Measurements from ENCODE around the gene SOX1. TPM values are rescaled to one million over a fixed set of nuclear protein-coding genes. Genes with fewer than 3 reads are reported as not detected.

SOX1 gene
- total and polyA plus RNA-seq, 10 of the 15 experiments (the other 5 are each of a cell fraction or from before 2014, with no cell fraction given), result not detected

DNA sequence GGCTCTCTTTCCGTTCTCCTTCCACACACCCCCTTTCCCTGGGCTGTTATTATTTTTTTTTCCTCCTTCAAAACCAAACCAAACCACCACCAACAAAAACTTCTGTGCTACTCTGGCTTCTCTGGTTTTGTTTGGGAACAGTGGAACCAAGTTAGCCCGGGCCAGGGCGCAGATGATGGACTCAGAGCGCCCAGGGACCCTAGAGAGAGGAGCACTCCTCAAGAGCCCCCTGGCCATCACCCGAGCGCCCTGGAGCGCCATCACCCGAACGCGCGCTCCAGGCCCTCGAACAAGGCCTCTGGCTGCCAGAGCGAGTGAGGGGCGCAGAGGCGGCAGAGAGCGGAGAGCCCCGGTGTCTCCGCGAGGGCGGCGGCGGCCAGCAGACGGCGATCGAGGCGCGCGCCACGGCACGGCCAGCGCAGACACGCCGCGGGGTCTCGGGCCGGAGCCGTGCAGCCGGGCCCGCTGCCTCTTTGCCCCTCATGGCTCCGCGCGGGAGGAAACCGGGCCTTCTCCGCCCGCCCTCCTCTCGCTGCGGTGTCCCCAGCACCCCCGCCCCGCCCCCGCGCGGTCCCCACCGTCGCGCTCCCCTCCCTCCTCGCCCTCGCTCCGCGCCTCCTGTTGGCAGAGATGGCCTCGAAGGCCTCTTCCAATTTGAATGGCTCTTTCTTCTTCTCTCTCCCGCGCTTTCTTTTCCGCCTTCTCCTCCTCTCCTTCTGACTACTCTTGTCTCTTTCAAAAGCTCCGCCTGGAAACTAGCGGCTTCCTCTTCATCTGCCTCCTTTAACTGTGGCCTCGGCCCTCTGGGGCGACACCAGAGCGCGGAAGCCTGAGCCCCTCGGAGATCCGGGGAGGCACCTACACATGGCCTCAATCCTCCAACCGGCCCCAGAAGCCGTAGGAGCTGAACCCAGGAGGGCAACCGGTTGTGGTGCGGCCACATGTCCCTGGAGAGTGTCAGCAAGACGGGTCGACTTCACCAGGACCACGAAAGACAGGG is 4.1 kb upstream of the SOX1 start:
- no peak overlapping the region for H2AFZ ChIP-seq (ENCODE audit: control insufficient read depth, low read depth, low read length)
- no TSS peak for BruUV-seq (replicated peaks)
- ChIA-PET POLR2A (interaction anchor here (0.6 kb wide), 1 partner anchor 870 kb away, joined by 3 read pairs; no protein-coding TSS in a partner anchor), SMC1A (ENCODE audit: uncharacterized antibody, unreplicated experiment) (no interaction called here), RAD21 (ENCODE audit: unreplicated experiment) (no interaction called here), CTCF (no interaction called here)
- H4K20me1 ChIP-seq (ENCODE audit: control insufficient read depth, insufficient read depth), result no peaks in the 10 kb centered on the region
- no peak for TF ChIP-seq NFXL1 (IDR thresholded peaks at IDR 0.05; ENCODE audit: borderline replicate concordance)
- H3K79me2 ChIP-seq (ENCODE audit: control insufficient read depth, insufficient read depth, low read length), result no peaks in the 10 kb centered on the region
- no peaks in the 10 kb centered on the region for H3K36me3 ChIP-seq (ENCODE audit: control insufficient read depth in 2 of 2, insufficient read depth in 2 of 2, low read length in 1 of 2)
- WGBS (ENCODE audit: insufficient coverage, insufficient replicate concordance, low lambda C conversion rate, missing lambda C conversion rate), result 58% methylated on average over 31 of the region's 78 CpGs
- H3K4me2 ChIP-seq (ENCODE audit: control insufficient read depth, insufficient read depth), result no peak overlapping the region
- no peak overlapping the region for H3K27ac ChIP-seq (ENCODE audit: control insufficient read depth, insufficient read depth)
- ATAC-seq (no peak), FAIRE-seq (no peak), DNase-seq (ENCODE audit: low read depth, low spot score) (no peak)
- no peaks in the 10 kb centered on the region; the same call in 2 of the 3 replicates for H3K9me3 ChIP-seq (replicated peaks; ENCODE audit: control insufficient read depth, insufficient read depth, low read length)
- no peaks in the 10 kb centered on the region for H3K4me1 ChIP-seq (ENCODE audit: control insufficient read depth, insufficient read depth, low read length)
- H3K4me3 ChIP-seq, result no peak overlapping the region
- H3K9ac ChIP-seq (ENCODE audit: control insufficient read depth, insufficient read depth, low read length), result no peak overlapping the region
- intact Hi-C loops (cut with micrococcal nuclease; ENCODE audit: unreplicated experiment) (no loop called here), in situ Hi-C loops (cut with MboI) (no loop called here)
- H3K27me3 ChIP-seq (replicated peaks in 1 of 2; ENCODE audit: control insufficient read depth in 2 of 2, insufficient read depth in 2 of 2, low read length in 1 of 2), result no peaks in the 10 kb centered on the region; a peak in 1 of 4 replicates

DNA sequence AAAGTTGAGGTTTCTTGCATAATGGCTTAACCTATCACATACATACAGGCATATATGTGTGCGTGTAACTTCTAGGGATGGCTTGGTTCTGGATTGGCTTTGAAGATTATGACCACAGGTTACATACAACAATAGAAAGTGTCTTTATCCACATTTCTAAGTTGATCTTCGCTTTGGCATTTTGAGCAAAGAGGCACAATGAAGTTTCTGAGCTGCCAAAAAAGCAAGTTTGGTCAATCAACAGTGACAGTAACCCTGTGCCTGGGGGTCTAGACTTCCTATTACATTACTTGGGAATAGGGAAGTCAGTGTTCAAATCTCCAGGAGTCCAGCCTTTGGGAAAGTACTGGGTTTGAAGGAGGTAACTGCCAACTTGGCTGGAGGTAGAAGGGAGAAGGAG is 3.1 kb upstream of the SOX1 start:
- Histone ChIP-seq H3K79me2 (ENCODE audit: control insufficient read depth, insufficient read depth, low read length) (no peaks in the 10 kb centered on the region), H3K4me1 (ENCODE audit: control insufficient read depth, insufficient read depth, low read length) (no peaks in the 10 kb centered on the region), H3K36me3 (ENCODE audit: control insufficient read depth in 2 of 2, insufficient read depth in 2 of 2, low read length in 1 of 2) (no peaks in the 10 kb centered on the region), H2AFZ (ENCODE audit: control insufficient read depth, low read depth, low read length) (no peak overlapping the region), H3K4me2 (ENCODE audit: control insufficient read depth, insufficient read depth) (no peak overlapping the region), H3K9ac (ENCODE audit: control insufficient read depth, insufficient read depth, low read length) (no peak overlapping the region), H3K27me3 (replicated peaks in 1 of 2; ENCODE audit: control insufficient read depth in 2 of 2, insufficient read depth in 2 of 2, low read length in 1 of 2) (no peaks in the 10 kb centered on the region; a peak in 1 of 4 replicates), H4K20me1 (ENCODE audit: control insufficient read depth, insufficient read depth) (no peaks in the 10 kb centered on the region), H3K9me3 (replicated peaks; ENCODE audit: control insufficient read depth, insufficient read depth, low read length) (no peaks in the 10 kb centered on the region; the same call in 2 of the 3 replicates), H3K27ac (ENCODE audit: control insufficient read depth, insufficient read depth) (no peak overlapping the region), H3K4me3 (no peak overlapping the region)
- SMC1A ChIA-PET (ENCODE audit: uncharacterized antibody, unreplicated experiment), result no interaction called here
- no peak for FAIRE-seq
- CTCF ChIA-PET, result no interaction called here
- in situ Hi-C loops (cut with MboI), result no loop called here
- POLR2A ChIA-PET, result no interaction called here
- DNase-seq (ENCODE audit: low read depth, low spot score), result no peak
- WGBS (ENCODE audit: insufficient coverage, insufficient replicate concordance, low lambda C conversion rate, missing lambda C conversion rate), result 29% methylated on average over 2 of the region's 2 CpGs
- RAD21 ChIA-PET (ENCODE audit: unreplicated experiment), result no interaction called here
- ATAC-seq, result no peak
- intact Hi-C loops (cut with micrococcal nuclease; ENCODE audit: unreplicated experiment), result no loop called here
- BruUV-seq (replicated peaks), result no TSS peak
- TF ChIP-seq, protein P1, sequence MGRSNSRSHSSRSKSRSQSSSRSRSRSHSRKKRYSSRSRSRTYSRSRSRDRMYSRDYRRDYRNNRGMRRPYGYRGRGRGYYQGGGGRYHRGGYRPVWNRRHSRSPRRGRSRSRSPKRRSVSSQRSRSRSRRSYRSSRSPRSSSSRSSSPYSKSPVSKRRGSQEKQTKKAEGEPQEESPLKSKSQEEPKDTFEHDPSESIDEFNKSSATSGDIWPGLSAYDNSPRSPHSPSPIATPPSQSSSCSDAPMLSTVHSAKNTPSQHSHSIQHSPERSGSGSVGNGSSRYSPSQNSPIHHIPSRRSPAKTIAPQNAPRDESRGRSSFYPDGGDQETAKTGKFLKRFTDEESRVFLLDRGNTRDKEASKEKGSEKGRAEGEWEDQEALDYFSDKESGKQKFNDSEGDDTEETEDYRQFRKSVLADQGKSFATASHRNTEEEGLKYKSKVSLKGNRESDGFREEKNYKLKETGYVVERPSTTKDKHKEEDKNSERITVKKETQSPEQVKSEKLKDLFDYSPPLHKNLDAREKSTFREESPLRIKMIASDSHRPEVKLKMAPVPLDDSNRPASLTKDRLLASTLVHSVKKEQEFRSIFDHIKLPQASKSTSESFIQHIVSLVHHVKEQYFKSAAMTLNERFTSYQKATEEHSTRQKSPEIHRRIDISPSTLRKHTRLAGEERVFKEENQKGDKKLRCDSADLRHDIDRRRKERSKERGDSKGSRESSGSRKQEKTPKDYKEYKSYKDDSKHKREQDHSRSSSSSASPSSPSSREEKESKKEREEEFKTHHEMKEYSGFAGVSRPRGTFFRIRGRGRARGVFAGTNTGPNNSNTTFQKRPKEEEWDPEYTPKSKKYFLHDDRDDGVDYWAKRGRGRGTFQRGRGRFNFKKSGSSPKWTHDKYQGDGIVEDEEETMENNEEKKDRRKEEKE (IDR thresholded peaks at IDR 0.05), result no peak
- TF ChIP-seq CHD2 (IDR thresholded peaks at IDR 0.05; ENCODE audit: borderline replicate concordance, low read depth, low read length), result no peak
- TF ChIP-seq YY1 (IDR thresholded peaks at IDR 0.05; ENCODE audit: low read depth, low read length), result no peak
- no peak for TF ChIP-seq ATF7 (IDR thresholded peaks at IDR 0.05; ENCODE audit: low read depth)
- no peak for TF ChIP-seq IKZF2 (IDR thresholded peaks at IDR 0.05)
- TF ChIP-seq E2F8 (IDR thresholded peaks at IDR 0.05; ENCODE audit: low read depth, partially characterized antibody), result no peak
- TF ChIP-seq ZNF384 (IDR thresholded peaks at IDR 0.05; ENCODE audit: borderline replicate concordance, low read depth, low read length), result no peak
- no peak for TF ChIP-seq POU2F2 (IDR thresholded peaks at IDR 0.05; ENCODE audit: borderline replicate concordance, low read depth, low read length)
